Activated B cell treated with CpG ODN at 0.5 μM for 24 hours (primary cell): ENCODE data around the gene FBXL19. TPM values are rescaled to one million over a fixed set of nuclear protein-coding genes. Genes with fewer than 3 reads are reported as not detected.

Source experiments
- ATAC-seq: fragments of 200-7000 bp; cut with Tn5 transposase; one replicate; pipeline ENCODE4 v1.10.0; 2021; ENCODE audit warnings: low read depth, mild to moderate bottlenecking, moderate library complexity
- CTCF ChIA-PET: fragments of 350-600 bp; sonication (Branson Sonifier 250); formaldehyde crosslinking; loops from one replicate; lab custom pipeline; 2021; ENCODE audit warnings: antibody characterized with exemption; lab: Charles Lee
- POLR2A ChIA-PET: fragments of 350-600 bp; sonication (Branson Sonifier 250); formaldehyde crosslinking; loops from one replicate; lab custom pipeline; 2021; ENCODE audit warnings: antibody characterized with exemption; lab: Charles Lee
- DNase-seq: peaks from one replicate; pipeline ENCODE4 v3.0.0; 2022
- H3K27ac Mint-ChIP-seq: one replicate; pipeline ENCODE4 v1.8.0; 2020; ENCODE audit warnings: mixed read lengths
- H3K27me3 Mint-ChIP-seq: one replicate; pipeline ENCODE4 v1.8.0; 2021; ENCODE audit warnings: mixed read lengths
- H3K36me3 Mint-ChIP-seq: one replicate; pipeline ENCODE4 v1.8.0; 2021; ENCODE audit warnings: low read depth, mixed read lengths
- H3K4me1 Mint-ChIP-seq: one replicate; pipeline ENCODE4 v1.8.0; 2021; ENCODE audit warnings: mixed read lengths
- H3K4me3 Mint-ChIP-seq: one replicate; pipeline ENCODE4 v1.8.0; 2020; ENCODE audit warnings: mild to moderate bottlenecking, mixed read lengths
- H3K9me3 Mint-ChIP-seq: one replicate; pipeline ENCODE4 v1.8.0; 2020; ENCODE audit warnings: mixed read lengths
- CTCF ChIP-seq: fragments of 200-600 bp; IDR thresholded peaks from one replicate; pipeline ENCODE4 v1.8.0; 2022; ENCODE audit warnings: antibody characterized with exemption, mild to moderate bottlenecking
- intact Hi-C: fragments of 100-400 bp; cut with micrococcal nuclease; formaldehyde crosslinking; loops from one replicate; pipeline ENCODE4 v1.15.1; 2024
- total RNA-seq: library from RNA; stranded (reverse); gene quantifications from 2 replicates; pipeline ENCODE4 v1.2.3, GENCODE V29; 2022

The FBXL19 gene
- total RNA-seq, 1 donor from 2014 or later = 24.2 TPM

- intact Hi-C loops = loop anchor here (5.0 to 10.0 kb wide), 2 partner anchors 370 to 398 kb away; partner anchors contain the start of genes ZNF764 and ZNF768
- H3K36me3 Mint-ChIP-seq = peaks cover 18% of the 10 kb centered on the region
- H3K27me3 Mint-ChIP-seq = no peaks in the 10 kb centered on the region
- CTCF ChIA-PET = interaction anchor here (1.4 kb wide), 1 partner anchor 17 kb away, joined by 4 read pairs; no protein-coding TSS in a partner anchor
- ATAC-seq = no peak
- no peaks in the 10 kb centered on the region for H3K9me3 Mint-ChIP-seq
- H3K27ac Mint-ChIP-seq = peak overlapping the region; percentile 56
- peak overlapping the region; percentile 76 for H3K4me3 Mint-ChIP-seq
- no peak for DNase-seq
- peaks cover 20% of the 10 kb centered on the region for H3K4me1 Mint-ChIP-seq
- TF ChIP-seq CTCF = no peak
- POLR2A ChIA-PET = interaction anchor here (0.6 kb wide), 3 partner anchors 109 to 417 kb away, joined by 5 to 15 read pairs (median 8); no protein-coding TSS in a partner anchor
Observed at GRCh38 chr16:30924913-30925631, 1.7 kb downstream of the FBXL19 start.

GRCh38 chr16:30925632-30925987, 2.2 kb downstream of the FBXL19 start:
- intact Hi-C loops = loop anchor here (10.0 kb wide), 1 partner anchor 371 kb away; the partner anchor contains the start of gene ZNF764
- Mint-ChIP-seq H3K27ac (no peak overlapping the region), H3K36me3 (peaks cover 19% of the 10 kb centered on the region), H3K27me3 (no peaks in the 10 kb centered on the region), H3K9me3 (no peaks in the 10 kb centered on the region), H3K4me3 (no peak overlapping the region), H3K4me1 (peaks cover 20% of the 10 kb centered on the region)
- CTCF ChIA-PET = interaction anchor here (1.4 kb wide), 1 partner anchor 17 kb away, joined by 4 read pairs; no protein-coding TSS in a partner anchor
- POLR2A ChIA-PET = interaction anchor here (0.6 kb wide), 2 partner anchors 110 to 417 kb away, joined by 8 to 15 read pairs; no protein-coding TSS in a partner anchor
- no peak for TF ChIP-seq CTCF
- ATAC-seq (no peak), DNase-seq (no peak)

GRCh38 chr16:30925995-30926811, 2.8 kb downstream of the FBXL19 start:
- no peak for TF ChIP-seq CTCF
- intact Hi-C loops = loop anchor here (10.0 kb wide), 1 partner anchor 371 kb away; the partner anchor contains the start of gene ZNF764
- POLR2A ChIA-PET = interaction anchor here (0.5 to 1.0 kb wide), 4 partner anchors 110 to 418 kb away, joined by 3 to 15 read pairs (median 6); partner anchors contain the start of gene ZNF764
- peak overlapping the region; percentile 20 for H3K27ac Mint-ChIP-seq
- ATAC-seq (no peak), DNase-seq (no peak)
- no peaks in the 10 kb centered on the region for H3K27me3 Mint-ChIP-seq
- CTCF ChIA-PET = interaction anchor here (1.4 kb wide), 1 partner anchor 16 kb away, joined by 4 read pairs; no protein-coding TSS in a partner anchor
- peaks cover 25% of the 10 kb centered on the region for H3K36me3 Mint-ChIP-seq
- no peaks in the 10 kb centered on the region for H3K9me3 Mint-ChIP-seq
- peaks cover 18% of the 10 kb centered on the region for H3K4me1 Mint-ChIP-seq
- H3K4me3 Mint-ChIP-seq = peak overlapping the region; percentile 29

GRCh38 chr16:30926937-30927788, 3.8 kb downstream of the FBXL19 start:
- H3K36me3 Mint-ChIP-seq = peaks cover 31% of the 10 kb centered on the region
- DNase-seq (no peak), ATAC-seq (no peak)
- no peaks in the 10 kb centered on the region for H3K9me3 Mint-ChIP-seq
- ChIA-PET CTCF (no interaction called here), POLR2A (interaction anchor here (1.0 to 1.8 kb wide), 2 partner anchors 30 to 369 kb away, joined by 4 read pairs; partner anchors contain the start of genes SETD1A and ZNF764)
- intact Hi-C loops = loop anchor here (10.0 kb wide), 1 partner anchor 372 kb away; the partner anchor contains the start of gene ZNF764
- peaks cover 14% of the 10 kb centered on the region for H3K4me1 Mint-ChIP-seq
- H3K27me3 Mint-ChIP-seq = no peaks in the 10 kb centered on the region
- no peak overlapping the region for H3K27ac Mint-ChIP-seq
- H3K4me3 Mint-ChIP-seq = no peak overlapping the region
- TF ChIP-seq CTCF = no peak
